ENCODE measurements around the gene ZBTB7C. TPM values are rescaled to one million over a fixed set of nuclear protein-coding genes. Genes with fewer than 3 reads are reported as not detected.

ZBTB7C gene
- total and polyA plus RNA-seq, 3 experiments from 2014 or later = 0.13 TPM; not detected in 2

DNA sequence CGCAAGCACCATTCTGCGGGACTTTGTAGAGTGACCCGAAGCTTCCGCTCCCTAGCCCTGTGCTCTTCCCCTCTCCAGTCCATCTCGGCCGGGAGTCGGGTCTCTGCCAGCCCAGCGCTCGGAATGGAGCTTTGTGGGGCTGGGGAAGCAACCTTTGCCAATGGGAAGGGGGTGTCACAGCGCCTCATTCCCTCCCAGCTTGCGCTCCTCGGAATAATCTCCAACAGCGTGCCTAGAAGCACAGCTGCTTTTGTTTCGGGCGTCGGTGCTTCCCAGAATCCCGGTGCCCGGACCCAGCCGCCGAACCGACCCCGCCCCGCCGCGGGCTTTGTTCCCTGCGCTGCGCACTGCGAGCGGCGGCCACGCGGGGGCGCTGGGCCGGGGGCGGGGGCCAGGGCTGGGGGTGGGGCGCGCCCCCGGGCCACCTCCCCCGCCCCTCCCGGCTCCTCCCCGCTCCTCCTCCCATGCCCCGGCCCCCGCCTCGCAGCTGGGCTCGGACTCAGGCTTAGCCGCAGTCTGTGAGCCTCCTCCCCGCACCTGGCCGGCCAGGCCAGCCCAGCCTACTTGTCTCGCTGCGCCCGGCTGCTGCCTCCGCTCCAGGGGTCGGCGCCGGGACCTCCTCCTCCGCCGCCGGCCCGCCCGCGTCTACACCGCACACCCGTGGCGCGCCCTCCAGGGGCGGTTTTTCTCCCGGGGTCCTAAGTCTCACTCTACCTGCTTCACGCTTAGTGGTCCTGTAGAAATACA lies 401.1 kb downstream of the ZBTB7C start:
- Histone ChIP-seq H3K9me3 (ENCODE audit: low read length) (no peaks in the 10 kb centered on the region), H3K4me1 (ENCODE audit: insufficient read depth, low read length) (peaks cover 4% of the 10 kb centered on the region), H3K36me3 (ENCODE audit: insufficient read depth, low read length) (no peaks in the 10 kb centered on the region), H3K27me3 (ENCODE audit: insufficient read depth, low read length, poor library complexity, severe bottlenecking) (peaks cover 6% of the 10 kb centered on the region), H3K4me3 (ENCODE audit: low read length) (peak overlapping the region; percentile 47), H3K27ac (ENCODE audit: low read depth, low read length) (no peak overlapping the region)
- peak in 4 of 5 donors; percentile 6 to 56 (median 22) for DNase-seq
- Mint-ChIP-seq H3K9me3 (no peaks in the 10 kb centered on the region), H3K27me3 (peaks cover 16 to 45% of the 10 kb centered on the region in 2 donors), H3K27ac (peak overlapping the region in 1 of 8 donors; percentile 24), H3K36me3 (no peaks in the 10 kb centered on the region), H3K4me3 (peak overlapping the region; percentile 65 to 80 (median 71)), H3K4me1 (peaks cover 7 to 8% (median 8%) of the 10 kb centered on the region in 3 donors)
- CTCF ChIA-PET = interaction anchor here (0.7 to 1.3 kb wide), 3 partner anchors 9 to 16 kb away, joined by 3 to 4 read pairs (median 4); no protein-coding TSS in a partner anchor
- POLR2A ChIA-PET = no interaction called here

- Mint-ChIP-seq H3K27ac (no peak overlapping the region), H3K4me3 (peak overlapping the region in 4 of 7 donors; percentile 8 to 80 (median 30)), H3K36me3 (no peaks in the 10 kb centered on the region), H3K4me1 (peaks cover 7 to 8% (median 8%) of the 10 kb centered on the region in 3 donors), H3K27me3 (peaks cover 16 to 45% of the 10 kb centered on the region in 2 donors), H3K9me3 (no peaks in the 10 kb centered on the region)
- Histone ChIP-seq H3K4me1 (ENCODE audit: insufficient read depth, low read length) (peaks cover 4% of the 10 kb centered on the region), H3K4me3 (ENCODE audit: low read length) (no peak overlapping the region), H3K27ac (ENCODE audit: low read depth, low read length) (no peak overlapping the region), H3K27me3 (ENCODE audit: insufficient read depth, low read length, poor library complexity, severe bottlenecking) (peaks cover 6% of the 10 kb centered on the region), H3K9me3 (ENCODE audit: low read length) (no peaks in the 10 kb centered on the region), H3K36me3 (ENCODE audit: insufficient read depth, low read length) (no peaks in the 10 kb centered on the region)
- no peak for DNase-seq
- POLR2A ChIA-PET = interaction anchor here (0.6 kb wide), 1 partner anchor 196 kb away, joined by 5 read pairs; no protein-coding TSS in a partner anchor
- CTCF ChIA-PET = interaction anchor here (0.7 to 1.3 kb wide), 3 partner anchors 9 to 15 kb away, joined by 3 to 4 read pairs (median 4); no protein-coding TSS in a partner anchor
Observed at GRCh38 chr18:48007381-48007780, 401.8 kb downstream of the ZBTB7C start.

- peaks cover 14 to 37% of the 10 kb centered on the region in 2 donors for H3K27me3 Mint-ChIP-seq
- Histone ChIP-seq H3K27me3 (ENCODE audit: insufficient read depth, low read length, poor library complexity, severe bottlenecking) (peaks cover 6% of the 10 kb centered on the region), H3K36me3 (ENCODE audit: insufficient read depth, low read length) (no peaks in the 10 kb centered on the region), H3K4me1 (ENCODE audit: insufficient read depth, low read length) (peaks cover 4% of the 10 kb centered on the region), H3K27ac (ENCODE audit: low read depth, low read length) (no peak overlapping the region), H3K4me3 (ENCODE audit: low read length) (no peak overlapping the region), H3K9me3 (ENCODE audit: low read length) (no peaks in the 10 kb centered on the region)
- no peak overlapping the region for H3K27ac Mint-ChIP-seq
- H3K9me3 Mint-ChIP-seq = no peaks in the 10 kb centered on the region
- H3K4me1 Mint-ChIP-seq = peaks cover 7 to 8% (median 8%) of the 10 kb centered on the region in 3 donors
- CTCF ChIA-PET = no interaction called here
- peak overlapping the region in 6 of 7 donors; percentile 38 to 66 (median 54) for H3K4me3 Mint-ChIP-seq
- DNase-seq = no peak
- POLR2A ChIA-PET = no interaction called here
- no peaks in the 10 kb centered on the region for H3K36me3 Mint-ChIP-seq
Observed at GRCh38 chr18:48006415-48007175, 402.6 kb downstream of the ZBTB7C start.

DNA sequence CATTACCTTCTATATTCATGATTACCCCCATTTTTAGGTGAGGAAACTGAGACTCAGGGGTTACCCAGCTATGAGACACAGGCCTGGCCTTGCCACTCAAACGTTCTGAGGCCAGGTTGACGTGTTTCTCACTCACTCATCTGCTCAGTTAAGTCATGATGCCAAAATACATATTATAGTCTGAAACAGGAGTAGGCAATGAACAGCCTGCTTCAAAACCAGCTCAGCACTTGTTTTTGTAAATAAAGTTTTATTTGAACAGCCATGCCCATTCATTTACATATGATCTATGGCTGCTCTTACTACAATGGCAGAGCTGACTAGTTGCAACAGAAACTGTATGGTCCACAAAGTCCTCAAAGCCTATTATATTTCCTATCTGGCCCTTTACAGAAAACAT lies 404.6 kb downstream of the ZBTB7C start:
- H3K4me3 ChIP-seq (ENCODE audit: low read length) = no peak overlapping the region
- ChIA-PET POLR2A (no interaction called here), CTCF (interaction anchor here (0.5 kb wide), 1 partner anchor 63 kb away, joined by 3 read pairs; no protein-coding TSS in a partner anchor)
- Mint-ChIP-seq H3K4me3 (no peak overlapping the region), H3K27ac (no peak overlapping the region), H3K36me3 (no peaks in the 10 kb centered on the region), H3K9me3 (no peaks in the 10 kb centered on the region), H3K27me3 (peaks cover 10 to 21% of the 10 kb centered on the region in 2 donors), H3K4me1 (peaks cover 7 to 8% (median 8%) of the 10 kb centered on the region in 3 donors)
- peaks cover 6% of the 10 kb centered on the region for H3K27me3 ChIP-seq (ENCODE audit: insufficient read depth, low read length, poor library complexity, severe bottlenecking)
- no peaks in the 10 kb centered on the region for H3K36me3 ChIP-seq (ENCODE audit: insufficient read depth, low read length)
- H3K4me1 ChIP-seq (ENCODE audit: insufficient read depth, low read length) = peaks cover 4% of the 10 kb centered on the region
- H3K9me3 ChIP-seq (ENCODE audit: low read length) = no peaks in the 10 kb centered on the region
- DNase-seq = no peak
- no peak overlapping the region for H3K27ac ChIP-seq (ENCODE audit: low read depth, low read length)

DNA sequence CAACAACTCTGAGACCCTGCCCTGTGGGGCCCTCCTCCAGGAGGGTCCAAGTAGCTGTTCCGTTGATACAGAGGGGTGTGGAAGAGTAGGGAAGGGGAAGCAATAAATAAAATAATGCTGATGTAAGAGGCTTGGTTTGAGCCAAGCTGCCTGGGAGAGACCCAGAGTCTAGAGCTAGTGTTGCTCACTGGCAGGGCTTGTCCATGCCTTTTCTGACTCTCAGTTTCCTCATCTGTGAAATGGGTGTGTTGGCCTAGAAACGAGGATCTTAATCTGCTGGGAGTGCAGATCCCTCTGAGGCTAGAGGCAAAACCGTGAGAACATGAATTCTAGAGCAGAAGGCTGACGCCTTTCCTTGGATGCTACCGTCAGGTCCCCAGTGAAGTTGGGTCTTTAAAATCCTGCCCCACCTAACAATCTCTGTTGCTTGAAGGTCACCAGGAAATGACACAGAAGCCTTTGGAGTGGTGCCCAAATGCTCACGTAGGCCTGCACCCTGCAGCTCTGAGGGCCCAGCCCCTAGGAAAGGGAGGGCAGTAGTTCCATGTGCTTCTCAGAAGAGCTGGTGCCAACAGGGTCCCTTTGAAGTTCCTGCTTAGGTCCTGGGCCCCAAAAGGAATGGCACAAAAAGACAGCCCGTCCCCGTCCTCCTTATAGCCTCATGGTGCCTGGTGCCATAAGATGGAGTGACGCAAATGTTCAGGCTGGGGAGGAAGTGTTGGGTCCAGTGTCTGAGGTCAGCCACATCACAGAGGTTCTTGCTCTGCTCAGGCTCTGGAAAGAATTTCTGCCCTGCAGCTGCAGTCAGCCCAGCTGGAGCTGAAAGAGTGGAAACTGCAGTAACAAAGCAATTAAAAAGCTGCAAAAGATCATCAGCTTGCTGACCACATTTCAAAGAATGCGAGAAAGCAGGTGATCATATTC lies 405.5 kb downstream of the ZBTB7C start:
- peak in 1 of 5 donors; percentile 8 for DNase-seq
- POLR2A ChIA-PET = no interaction called here

GRCh38 chr18:48002933-48003365 lies 406.2 kb downstream of the ZBTB7C start:
- Histone ChIP-seq H3K27me3 (ENCODE audit: insufficient read depth, low read length, poor library complexity, severe bottlenecking) (peaks cover 6% of the 10 kb centered on the region), H3K36me3 (ENCODE audit: insufficient read depth, low read length) (no peaks in the 10 kb centered on the region), H3K4me1 (ENCODE audit: insufficient read depth, low read length) (peaks cover 4% of the 10 kb centered on the region), H3K9me3 (ENCODE audit: low read length) (no peaks in the 10 kb centered on the region), H3K27ac (ENCODE audit: low read depth, low read length) (no peak overlapping the region), H3K4me3 (ENCODE audit: low read length) (no peak overlapping the region)
- no peak for DNase-seq
- Mint-ChIP-seq H3K9me3 (peaks cover 0 to 2% (median 0%) of the 10 kb centered on the region in 5 donors), H3K27me3 (peaks cover 4 to 9% of the 10 kb centered on the region in 2 donors), H3K27ac (no peak overlapping the region), H3K4me3 (no peak overlapping the region), H3K4me1 (peaks cover 0 to 2% (median 0%) of the 10 kb centered on the region in 3 donors), H3K36me3 (no peaks in the 10 kb centered on the region)
- ChIA-PET CTCF (no interaction called here), POLR2A (no interaction called here)

More for the DNA sequence above, 405.5 kb downstream of the ZBTB7C start:
- H3K4me1 ChIP-seq (ENCODE audit: insufficient read depth, low read length) = peaks cover 4% of the 10 kb centered on the region
- peaks cover 6% of the 10 kb centered on the region for H3K27me3 ChIP-seq (ENCODE audit: insufficient read depth, low read length, poor library complexity, severe bottlenecking)
- H3K36me3 Mint-ChIP-seq = no peaks in the 10 kb centered on the region
- H3K27ac ChIP-seq (ENCODE audit: low read depth, low read length) = no peak overlapping the region
- H3K27ac Mint-ChIP-seq = no peak overlapping the region
- no peaks in the 10 kb centered on the region for H3K9me3 ChIP-seq (ENCODE audit: low read length)
- H3K27me3 Mint-ChIP-seq = peaks cover 4 to 12% of the 10 kb centered on the region in 2 donors
- H3K9me3 Mint-ChIP-seq = peaks cover 0 to 2% (median 0%) of the 10 kb centered on the region in 5 donors
- no peak overlapping the region for H3K4me3 Mint-ChIP-seq
- no peaks in the 10 kb centered on the region for H3K36me3 ChIP-seq (ENCODE audit: insufficient read depth, low read length)
- H3K4me1 Mint-ChIP-seq = peaks cover 3 to 4% (median 4%) of the 10 kb centered on the region in 3 donors
- no peak overlapping the region for H3K4me3 ChIP-seq (ENCODE audit: low read length)
- CTCF ChIA-PET = interaction anchor here (0.5 kb wide), 1 partner anchor 64 kb away, joined by 3 read pairs; no protein-coding TSS in a partner anchor

GRCh38 chr18:48000701-48001100 lies 408.5 kb downstream of the ZBTB7C start:
- ChIA-PET CTCF (no interaction called here), POLR2A (no interaction called here)
- Mint-ChIP-seq H3K9me3 (peaks cover 5 to 15% (median 12%) of the 10 kb centered on the region in 5 donors), H3K36me3 (no peaks in the 10 kb centered on the region), H3K4me3 (no peak overlapping the region), H3K27me3 (peaks cover 0 to 3% of the 10 kb centered on the region in 2 donors), H3K4me1 (no peaks in the 10 kb centered on the region), H3K27ac (no peak overlapping the region)
- H3K4me3 ChIP-seq (ENCODE audit: low read length) = no peak overlapping the region
- H3K9me3 ChIP-seq (ENCODE audit: low read length) = no peaks in the 10 kb centered on the region
- H3K36me3 ChIP-seq (ENCODE audit: insufficient read depth, low read length) = no peaks in the 10 kb centered on the region
- DNase-seq = no peak
- H3K27me3 ChIP-seq (ENCODE audit: insufficient read depth, low read length, poor library complexity, severe bottlenecking) = no peaks in the 10 kb centered on the region
- no peak overlapping the region for H3K27ac ChIP-seq (ENCODE audit: low read depth, low read length)
- no peaks in the 10 kb centered on the region for H3K4me1 ChIP-seq (ENCODE audit: insufficient read depth, low read length)
